NT2/D1 (cell line): Measurements from ENCODE around the gene LRRC61.

Source experiments
- SUZ12 ChIP-seq: IDR thresholded peaks from 2 replicates; pipeline ENCODE4 v1.6.1; 2011; ENCODE audit not compliant: insufficient read length, insufficient read depth; ENCODE audit errors: extremely low read depth
- YY1 ChIP-seq: IDR thresholded peaks from 2 replicates; pipeline ENCODE4 v1.6.1; 2011; ENCODE audit not compliant: insufficient read length, insufficient read depth
- ZNF274 ChIP-seq: IDR thresholded peaks from 2 replicates; pipeline ENCODE4 v1.6.1; 2011; ENCODE audit warnings: mild to moderate bottlenecking, low read depth, low read length

GRCh38 chr7:150377196-150377595 lies 54.0 kb downstream of the LRRC61 start:
- TF ChIP-seq ZNF274 (no peak), YY1 (no peak), SUZ12 (no peak)
